GM18870 (cell line): ENCODE results near the gene OOSP3.

ENCODE experiments used
- ATAC-seq: cut with Tn5 transposase; IDR thresholded peaks from one replicate; pipeline ENCODE4 v1.9.1; 2021; ENCODE audit warnings: moderate library complexity; ENCODE audit not compliant: unreplicated experiment

Gene OOSP3

DNA sequence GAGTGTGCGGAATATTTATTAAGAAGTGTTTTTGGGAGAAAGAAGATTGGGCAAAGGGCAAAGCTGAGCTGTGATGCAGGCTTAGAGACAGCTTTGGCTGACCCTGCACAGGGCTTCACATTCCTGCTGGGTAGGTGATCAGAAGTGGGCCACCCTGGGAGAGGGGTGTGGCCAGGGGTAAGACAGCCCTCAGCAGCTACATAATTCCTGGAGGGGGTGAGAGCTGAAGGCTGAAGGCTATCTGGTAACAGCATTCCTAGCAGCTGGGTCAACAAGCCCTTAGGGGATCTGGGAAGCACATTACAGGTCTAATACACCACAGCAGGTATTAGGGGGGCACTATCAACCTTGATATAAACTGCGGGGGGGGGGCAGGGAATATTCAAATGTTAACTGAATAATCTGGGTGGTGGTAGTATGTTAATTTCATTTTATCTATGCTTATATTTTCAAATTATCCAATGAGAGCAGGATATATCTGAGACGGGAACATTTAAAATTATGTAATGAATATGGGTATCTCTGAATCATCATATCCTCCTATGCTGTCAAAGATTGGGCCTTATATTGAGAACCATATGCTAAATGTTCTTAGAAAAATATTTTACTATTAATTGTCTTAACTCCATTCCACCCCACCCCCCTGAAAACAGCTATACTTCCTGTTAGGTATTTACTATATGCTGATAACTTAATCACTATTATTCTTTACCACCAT is 65.6 kb downstream of the OOSP3 start:
- no peak for ATAC-seq

DNA sequence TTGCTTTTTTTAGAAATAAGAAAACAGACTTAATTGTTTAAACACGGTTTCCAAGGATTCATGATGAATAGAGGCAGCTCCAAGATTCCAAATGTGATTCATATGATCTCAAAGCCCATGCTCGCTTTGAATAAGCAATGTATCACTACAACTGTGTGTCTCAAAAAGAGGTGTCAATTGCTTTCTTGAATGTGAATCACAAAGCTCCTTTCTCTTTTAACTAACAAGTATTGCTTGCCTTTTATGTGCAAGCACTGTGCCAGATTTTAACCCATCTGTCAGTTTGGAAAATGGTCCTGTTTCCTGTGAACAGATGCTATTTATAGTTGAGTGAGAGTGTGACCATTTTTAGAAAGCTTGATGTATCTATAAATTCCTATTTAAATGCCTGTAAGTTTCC is 66.1 kb downstream of the OOSP3 start:
- no peak for ATAC-seq
